ENCODE results near the gene CFAP119.

The CFAP119 gene

GRCh38 chr16:30737794-30738648 lies 23.8 kb downstream of the CFAP119 start:
- no peak for DNase-seq

- no peak for DNase-seq
Observed at GRCh38 chr16:30736995-30737793, 24.7 kb downstream of the CFAP119 start.

- DNase-seq, result no peak
Observed at GRCh38 chr16:30731411-30731810, 30.5 kb downstream of the CFAP119 start.

- DNase-seq, result no peak
Observed at GRCh38 chr16:30728899-30729672, 32.8 kb downstream of the CFAP119 start.

GRCh38 chr16:30728321-30728720 lies 33.5 kb downstream of the CFAP119 start:
- no peak for DNase-seq

- no peak for DNase-seq
Observed at GRCh38 chr16:30725418-30725792, 36.5 kb downstream of the CFAP119 start.

DNA sequence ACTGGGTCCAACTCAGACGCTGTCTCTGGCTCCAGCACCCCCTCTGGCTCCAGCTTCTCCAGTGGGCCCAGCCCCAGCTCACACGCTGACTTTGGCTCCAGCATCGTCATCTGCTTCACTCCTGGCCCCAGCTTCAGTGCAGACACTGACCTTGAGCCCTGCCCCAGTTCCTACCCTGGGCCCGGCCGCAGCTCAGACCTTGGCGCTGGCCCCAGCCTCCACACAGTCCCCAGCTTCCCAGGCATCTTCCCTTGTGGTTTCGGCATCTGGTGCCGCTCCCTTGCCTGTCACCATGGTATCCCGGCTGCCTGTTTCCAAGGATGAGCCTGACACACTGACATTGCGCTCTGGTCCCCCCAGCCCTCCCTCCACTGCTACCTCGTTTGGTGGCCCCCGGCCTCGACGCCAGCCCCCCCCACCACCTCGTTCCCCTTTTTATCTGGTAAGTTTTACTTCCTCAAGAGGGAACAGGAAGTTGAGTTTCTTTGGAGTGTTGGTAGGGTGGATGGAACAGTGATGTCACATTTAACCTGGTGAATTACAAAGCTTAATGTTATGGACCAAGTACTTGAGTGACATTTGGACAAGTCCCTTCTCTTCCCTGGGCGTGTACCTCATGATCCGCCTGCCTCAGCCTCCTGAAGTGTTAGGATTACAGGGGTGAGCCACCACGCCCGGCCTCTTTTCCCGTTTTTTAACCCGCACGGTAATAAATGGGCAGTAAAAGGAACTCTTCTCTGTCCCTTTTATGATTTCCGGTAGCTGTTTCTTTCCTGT lies 37.0 kb downstream of the CFAP119 start:
- peak; percentile 19 for DNase-seq

DNA sequence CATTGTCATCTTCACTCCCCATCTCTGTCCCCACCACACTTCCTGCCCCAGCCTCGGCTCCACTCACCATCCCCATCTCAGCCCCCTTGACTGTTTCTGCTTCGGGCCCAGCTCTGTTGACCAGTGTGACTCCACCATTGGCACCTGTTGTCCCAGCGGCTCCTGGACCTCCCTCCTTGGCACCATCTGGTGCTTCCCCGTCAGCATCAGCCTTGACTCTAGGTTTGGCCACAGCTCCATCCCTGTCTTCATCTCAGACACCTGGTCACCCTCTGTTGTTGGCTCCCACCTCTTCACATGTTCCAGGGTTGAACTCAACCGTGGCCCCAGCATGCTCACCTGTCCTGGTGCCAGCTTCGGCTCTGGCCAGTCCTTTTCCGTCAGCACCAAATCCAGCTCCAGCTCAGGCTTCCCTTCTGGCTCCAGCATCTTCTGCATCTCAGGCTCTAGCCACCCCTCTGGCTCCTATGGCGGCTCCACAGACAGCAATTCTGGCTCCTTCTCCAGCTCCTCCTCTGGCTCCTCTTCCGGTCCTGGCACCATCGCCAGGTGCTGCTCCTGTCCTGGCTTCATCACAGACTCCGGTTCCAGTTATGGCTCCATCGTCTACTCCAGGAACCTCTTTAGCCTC lies 38.0 kb downstream of the CFAP119 start:
- no peak for DNase-seq

- no peak for DNase-seq
Observed at GRCh38 chr16:30722916-30723315, 38.9 kb downstream of the CFAP119 start.

DNA sequence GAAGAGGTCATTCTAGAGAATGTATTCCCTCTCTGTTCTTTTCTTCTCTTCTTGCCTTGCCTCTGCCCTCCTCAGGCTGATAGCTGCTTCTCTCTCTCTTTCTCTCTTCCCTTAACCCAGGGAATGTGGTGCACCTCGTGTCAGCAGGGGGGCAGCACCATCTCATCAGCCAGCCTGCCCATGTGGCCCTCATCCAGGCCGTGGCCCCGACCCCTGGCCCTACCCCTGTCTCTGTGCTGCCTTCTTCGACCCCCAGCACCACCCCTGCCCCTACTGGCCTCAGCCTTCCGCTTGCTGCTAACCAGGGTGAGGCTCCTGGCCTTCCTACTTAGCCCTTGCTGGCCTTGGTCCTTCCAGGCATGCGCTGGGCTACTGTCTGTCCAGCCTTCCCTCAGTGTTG lies 39.4 kb downstream of the CFAP119 start:
- no peak for DNase-seq

DNA sequence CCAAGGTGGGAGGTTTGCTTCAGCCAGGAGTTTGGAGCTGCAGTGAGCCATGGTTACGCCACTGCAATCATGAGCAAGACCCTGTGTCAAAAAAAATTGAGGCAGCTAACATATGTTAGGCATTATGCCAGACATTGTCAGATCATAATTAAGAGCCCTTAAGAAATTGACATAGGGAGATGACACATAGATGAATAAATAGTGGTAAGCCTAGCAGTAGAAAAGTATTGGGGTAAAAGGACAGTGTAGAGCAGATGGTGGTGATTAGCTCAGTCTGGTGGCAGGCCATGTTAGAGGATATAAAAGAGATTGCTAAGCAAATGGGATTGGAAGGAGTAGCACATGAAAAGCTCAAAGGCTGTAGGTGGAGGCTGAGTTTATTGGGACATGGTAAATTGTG lies 40.3 kb downstream of the CFAP119 start:
- DNase-seq, result no peak

- DNase-seq, result no peak
Observed at GRCh38 chr16:30721167-30721566, 40.7 kb downstream of the CFAP119 start.

DNA sequence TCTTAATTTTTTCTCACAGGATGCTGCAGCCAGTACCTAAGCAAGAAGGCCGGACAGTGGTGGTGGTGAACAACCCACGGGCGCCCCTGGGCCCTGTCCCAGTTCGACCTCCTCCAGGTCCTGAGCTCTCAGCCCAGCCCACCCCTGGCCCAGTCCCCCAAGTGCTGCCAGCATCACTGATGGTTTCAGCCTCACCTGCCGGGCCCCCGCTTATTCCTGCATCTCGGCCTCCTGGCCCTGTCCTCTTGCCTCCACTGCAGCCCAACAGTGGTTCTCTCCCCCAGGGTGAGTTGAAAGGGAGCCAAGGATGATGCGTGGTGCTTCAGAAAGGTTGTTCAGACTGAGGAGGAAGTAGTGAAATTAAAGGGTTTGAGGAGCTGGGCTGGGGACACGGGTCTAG lies 41.2 kb downstream of the CFAP119 start:
- no peak for DNase-seq

DNA sequence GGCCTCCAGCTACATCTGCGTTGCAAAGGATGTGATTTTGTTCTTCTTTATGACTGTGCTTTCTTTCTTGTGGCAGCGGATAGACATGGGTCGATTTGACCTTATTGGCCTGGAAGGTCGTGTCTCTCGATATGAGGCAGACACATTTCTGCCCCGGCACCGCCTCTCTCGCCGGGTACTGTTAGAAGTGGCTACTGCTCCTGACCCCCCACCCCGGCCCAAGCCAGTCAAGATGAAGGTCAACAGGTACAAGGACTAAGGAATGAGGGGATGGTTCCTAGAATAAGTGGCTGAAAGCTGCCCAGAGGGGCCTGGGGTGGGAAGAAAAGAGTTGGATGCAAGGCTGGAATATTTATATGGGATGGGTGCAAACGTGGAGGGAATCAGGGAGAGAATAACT lies 41.8 kb downstream of the CFAP119 start:
- DNase-seq, result no peak

DNA sequence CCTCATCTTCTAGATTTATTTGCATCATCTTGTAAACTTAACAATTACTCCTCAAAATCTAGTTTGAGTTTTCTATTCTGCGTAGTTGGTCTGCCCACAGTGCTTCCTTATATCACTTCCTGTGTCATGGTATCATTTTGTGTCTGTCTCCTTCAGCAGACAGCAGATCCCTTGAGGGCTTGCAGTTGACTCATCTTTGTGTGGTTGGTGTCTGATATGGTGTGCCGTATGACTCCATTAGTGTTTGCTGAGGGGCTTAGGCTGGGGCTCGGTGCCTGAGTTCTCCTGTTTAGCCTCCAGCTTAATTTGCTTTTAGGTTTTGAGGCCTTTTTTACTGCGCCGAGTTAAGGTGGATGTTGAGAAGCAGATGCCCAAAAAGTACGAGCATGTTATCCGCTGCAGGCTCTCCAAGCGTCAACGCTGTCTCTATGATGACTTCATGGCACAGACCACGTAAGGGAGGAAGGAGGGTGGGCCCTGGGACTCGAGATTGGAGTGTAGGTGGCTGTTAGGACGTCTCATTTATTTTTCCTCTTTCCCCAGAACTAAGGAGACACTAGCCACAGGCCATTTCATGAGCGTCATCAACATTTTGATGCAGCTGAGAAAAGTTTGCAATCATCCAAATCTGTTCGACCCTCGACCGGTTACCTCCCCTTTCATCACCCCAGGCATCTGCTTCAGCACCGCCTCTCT lies 46.0 kb downstream of the CFAP119 start:
- DNase-seq, result peak; percentile 65

DNA sequence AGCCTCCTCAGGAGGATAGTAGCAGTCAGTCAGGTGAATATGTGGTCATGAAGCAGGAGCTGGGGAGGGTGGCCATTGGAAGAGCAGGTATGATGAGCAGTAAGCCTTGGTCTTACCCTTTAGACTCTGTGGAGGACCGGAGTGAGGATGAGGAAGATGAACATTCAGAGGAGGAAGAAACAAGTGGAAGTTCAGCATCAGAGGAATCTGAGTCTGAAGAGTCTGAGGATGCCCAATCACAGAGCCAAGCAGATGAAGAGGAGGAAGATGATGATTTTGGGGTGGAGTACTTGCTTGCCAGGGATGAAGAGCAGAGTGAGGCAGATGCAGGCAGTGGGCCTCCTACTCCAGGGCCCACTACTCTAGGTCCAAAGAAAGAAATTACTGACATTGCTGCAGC lies 50.1 kb downstream of the CFAP119 start:
- no peak for DNase-seq

GRCh38 chr16:30710971-30711370 lies 50.9 kb downstream of the CFAP119 start:
- DNase-seq, result no peak

Measured in SIG-M5 (cell line).